NCI-H2227 treated with DMSO at 0.1 percent for 48 hours (cell line): Measurements from ENCODE around the gene KCTD5.
A peak's percentile ranks its signal among the peaks of the same experiment; 100 is the strongest.
"Not testable (repeated sequence)": the region's sequence is repeated elsewhere in the genome, so short reads cannot be mapped to it uniquely, and the experiment has no call there.

Source experiments
- DNase-seq: peaks from one replicate; lab custom pipeline; 2025; lab: John Stamatoyannopoulos, UW

The KCTD5 gene

DNA sequence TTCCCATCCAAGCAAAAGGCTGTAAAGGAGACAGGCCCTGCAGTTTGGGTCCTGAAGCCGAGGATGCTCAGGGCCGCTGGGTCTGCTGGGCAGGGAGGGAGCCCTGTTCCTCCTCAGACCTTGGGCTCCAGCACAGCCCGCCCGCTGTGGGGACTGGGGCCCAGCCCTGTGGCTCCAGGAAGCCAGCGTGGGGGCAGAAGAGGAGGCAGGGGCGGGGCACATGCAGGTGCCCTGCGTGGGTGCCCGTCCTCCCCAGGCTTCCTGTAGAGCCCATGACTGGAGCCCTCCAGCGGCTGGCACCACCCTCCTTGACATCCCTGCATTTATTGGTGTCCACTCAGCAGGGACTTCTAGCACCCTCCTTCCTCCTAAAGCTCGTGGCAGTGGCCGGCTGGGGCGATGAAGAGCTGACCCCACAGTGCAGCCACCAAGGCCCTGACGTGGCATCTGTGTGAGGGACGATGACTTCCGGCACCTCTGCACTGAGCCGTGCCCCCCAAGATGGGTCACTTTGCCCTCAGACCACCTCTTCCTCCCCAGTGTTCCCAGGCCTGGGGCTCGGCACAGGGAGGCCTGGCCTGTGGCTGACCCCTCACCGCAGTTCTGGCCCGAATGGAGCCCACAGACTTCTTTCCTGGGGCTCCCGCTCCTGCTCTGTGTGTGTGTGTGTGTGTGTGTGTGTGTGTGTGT lies 27.8 kb downstream of the KCTD5 start:
- no peak for DNase-seq

DNA sequence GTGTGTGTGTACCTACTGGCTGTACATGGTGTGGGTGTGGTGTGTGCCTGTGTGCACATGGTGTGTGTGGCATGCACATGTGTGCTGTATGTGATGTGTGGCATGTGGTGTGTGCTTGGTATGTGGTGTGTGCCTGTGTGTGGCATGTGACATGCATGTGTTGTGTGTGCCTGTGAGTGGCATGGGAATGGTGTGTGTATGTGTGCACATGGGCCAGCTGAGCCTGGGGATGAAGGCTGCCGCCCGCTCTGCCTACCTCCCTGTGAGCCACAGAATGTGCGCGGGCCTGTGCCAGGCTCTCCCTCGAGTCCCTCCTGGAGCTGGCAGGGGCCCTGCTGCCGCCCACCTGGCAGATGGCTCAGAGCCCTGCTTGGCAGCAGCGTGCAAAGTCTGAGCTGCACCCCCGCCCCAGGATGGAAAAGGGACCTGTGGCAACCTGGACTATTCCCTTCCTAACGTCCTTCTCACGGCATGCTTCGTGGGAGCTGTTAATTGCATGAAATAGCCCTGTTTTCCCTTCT lies 28.4 kb downstream of the KCTD5 start:
- no peak for DNase-seq

DNA sequence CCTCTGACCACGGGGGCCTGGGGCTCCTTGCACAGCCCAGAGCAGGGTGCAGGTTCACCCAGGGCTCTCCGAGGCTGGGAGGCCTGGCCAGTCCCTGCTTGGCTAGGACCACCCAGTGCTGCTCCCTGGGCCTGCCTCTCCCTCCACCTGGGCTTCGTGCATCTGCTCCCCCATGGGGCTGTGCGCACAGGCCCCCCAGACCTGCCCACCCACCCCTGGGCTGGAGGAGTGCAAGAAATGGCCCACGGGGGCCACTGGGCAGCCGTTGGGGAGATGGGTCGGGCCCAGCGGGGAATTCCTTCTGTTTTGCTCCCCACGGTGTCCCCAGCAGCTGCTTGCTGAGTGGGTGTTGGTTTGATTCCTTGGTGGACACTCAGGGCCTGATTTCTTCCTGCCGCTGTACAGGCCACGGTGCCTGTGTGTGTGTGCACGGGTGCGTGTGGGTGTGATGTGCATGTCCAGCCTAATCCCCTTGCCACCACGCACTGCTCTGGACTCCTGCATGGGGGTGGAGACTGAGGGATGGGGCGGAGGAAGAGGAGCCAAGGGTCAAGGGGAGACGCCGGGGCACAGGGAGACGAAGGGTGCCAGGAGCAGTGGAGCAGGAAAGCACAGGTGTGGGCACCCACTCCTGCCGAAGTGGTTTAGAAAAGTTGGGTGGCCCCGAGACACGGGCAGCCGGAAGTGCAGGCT lies 29.2 kb downstream of the KCTD5 start:
- DNase-seq: no peak

DNA sequence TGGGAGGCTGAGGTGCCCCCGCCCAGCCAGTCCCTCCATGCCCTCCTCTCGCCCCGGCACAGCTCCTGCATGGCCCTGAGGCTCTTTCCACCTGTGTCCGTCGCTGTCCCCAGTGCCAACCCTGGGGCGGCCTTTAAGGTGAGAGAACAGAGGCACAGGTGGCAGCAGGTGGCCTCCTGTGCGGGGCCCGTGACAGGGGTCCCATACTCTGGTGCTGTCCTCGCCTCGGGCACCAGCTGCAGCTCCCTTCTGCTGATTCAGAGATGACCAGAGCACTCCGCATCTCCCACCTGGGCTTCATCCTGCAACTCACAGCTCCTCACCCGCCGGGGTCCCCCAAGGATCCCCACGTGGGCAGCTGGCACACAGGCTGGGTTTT lies 29.7 kb downstream of the KCTD5 start:
- DNase-seq: no peak

DNA sequence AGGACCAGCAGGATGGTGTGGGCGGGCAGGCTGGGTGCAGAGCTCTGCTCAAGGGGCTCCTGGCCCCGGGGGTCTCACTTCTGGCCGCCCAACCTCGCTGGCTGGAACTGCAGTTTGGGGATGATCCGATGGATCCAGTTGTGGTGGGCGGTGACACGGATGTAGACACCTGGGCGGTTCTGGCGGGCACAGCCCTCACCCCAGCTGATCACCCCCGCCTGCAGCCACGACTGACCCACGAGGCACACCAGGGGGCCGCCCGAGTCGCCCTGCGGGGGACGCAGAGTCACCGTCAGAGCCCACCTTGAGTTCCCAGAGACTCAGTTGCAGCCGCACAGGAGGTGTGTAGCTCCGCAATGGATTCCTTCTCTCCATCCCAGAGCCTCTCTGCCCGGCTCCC lies 30.2 kb downstream of the KCTD5 start:
- DNase-seq: no peak

DNA sequence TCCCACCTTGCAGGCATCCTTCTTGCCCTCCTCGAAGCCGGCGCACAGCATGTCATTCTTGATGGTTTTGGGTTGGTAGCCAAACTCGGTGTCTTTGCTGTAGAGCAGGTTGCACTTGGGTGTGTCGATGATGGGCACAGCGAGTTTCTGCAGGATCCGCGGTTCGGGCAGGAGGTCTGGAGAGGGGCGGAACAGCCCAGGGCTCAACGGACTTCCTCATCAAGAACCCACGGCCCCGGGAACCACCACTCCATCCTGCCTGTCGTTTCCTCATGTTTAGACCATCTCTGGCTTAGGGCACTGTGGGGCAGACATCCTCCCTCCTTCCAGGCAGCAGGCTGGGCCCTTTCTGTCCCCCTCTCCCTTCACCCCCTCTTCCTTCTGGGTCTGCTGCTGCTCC lies 31.2 kb downstream of the KCTD5 start:
- DNase-seq: no peak

DNA sequence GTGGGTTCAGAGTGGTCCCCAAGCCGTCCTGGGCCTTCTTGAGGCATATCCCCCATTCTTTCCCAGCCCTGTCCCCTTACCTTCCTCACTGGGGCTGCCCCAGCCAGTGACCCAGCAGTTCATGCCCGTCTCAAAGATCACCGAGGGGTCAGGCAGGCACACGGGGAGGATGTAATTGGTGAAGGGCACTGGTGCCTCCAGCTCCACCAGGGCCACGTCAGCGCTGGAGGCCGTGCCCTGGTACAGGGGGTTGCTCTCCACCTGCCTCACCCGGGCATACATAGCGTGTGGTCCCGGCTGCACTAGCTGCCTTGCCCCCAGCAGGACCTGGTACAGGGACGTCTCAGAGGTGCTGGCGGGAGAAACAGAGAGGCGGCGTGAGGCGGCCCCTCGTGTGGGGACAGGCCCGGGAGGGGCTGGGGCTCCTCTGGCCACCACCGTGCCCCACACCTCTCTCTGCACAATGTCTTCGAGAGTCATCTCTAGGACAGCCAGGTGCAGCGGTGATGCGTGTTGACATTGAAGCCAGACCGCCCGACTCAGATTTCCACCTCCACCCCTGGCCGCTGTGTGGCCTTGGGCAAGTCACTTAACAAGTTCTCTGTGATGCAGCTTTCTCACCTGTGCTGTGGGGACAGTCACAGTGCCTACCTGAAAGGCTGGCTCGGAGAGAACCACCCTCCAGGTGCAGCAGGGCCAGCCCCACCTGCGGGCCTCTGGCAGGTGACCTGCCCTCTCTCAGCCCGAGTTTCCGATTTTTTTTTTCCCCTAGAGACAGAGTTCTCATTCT lies 31.9 kb downstream of the KCTD5 start:
- DNase-seq: no peak

DNA sequence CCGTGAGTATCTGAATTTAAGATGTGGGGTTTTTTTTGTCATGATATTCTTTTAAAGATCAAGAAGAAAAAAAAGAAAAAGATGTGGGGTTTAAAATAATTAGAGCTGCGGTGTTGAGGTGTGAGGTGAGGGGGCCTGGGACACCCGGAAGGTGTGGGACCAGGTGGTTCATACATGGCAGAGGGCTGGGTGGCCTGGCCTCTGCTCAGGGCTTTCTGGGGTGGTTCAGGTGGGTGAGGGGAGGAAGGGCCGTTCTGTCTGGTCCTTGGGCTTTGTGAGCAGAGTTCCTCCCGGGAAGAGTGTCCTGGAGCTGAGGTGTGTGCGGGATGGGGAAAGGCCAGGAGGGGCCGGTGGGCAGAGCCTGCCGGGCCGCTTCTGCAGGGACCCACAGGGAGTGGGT lies 32.7 kb downstream of the KCTD5 start:
- DNase-seq: no peak

DNA sequence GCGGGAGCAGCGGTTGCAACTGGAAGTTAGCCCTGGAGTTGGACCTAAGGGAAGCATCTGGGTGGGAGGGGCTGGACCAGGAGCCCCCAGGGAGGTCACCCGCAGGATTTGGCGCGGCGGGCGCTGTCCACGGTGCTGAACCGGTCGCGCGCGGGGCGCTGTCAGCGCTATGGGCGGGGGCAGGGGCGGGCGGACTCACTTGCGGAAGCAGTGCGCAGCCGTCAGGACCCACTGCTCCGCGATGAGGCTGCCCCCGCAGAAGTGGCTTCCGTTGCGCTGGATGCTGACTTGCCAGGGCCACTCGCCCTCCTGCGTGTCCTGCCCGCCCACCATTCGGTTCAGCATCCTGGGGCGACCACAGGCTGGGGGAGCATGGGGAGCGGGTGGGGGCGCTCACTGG lies 33.2 kb downstream of the KCTD5 start:
- peak; percentile 7 for DNase-seq

DNA sequence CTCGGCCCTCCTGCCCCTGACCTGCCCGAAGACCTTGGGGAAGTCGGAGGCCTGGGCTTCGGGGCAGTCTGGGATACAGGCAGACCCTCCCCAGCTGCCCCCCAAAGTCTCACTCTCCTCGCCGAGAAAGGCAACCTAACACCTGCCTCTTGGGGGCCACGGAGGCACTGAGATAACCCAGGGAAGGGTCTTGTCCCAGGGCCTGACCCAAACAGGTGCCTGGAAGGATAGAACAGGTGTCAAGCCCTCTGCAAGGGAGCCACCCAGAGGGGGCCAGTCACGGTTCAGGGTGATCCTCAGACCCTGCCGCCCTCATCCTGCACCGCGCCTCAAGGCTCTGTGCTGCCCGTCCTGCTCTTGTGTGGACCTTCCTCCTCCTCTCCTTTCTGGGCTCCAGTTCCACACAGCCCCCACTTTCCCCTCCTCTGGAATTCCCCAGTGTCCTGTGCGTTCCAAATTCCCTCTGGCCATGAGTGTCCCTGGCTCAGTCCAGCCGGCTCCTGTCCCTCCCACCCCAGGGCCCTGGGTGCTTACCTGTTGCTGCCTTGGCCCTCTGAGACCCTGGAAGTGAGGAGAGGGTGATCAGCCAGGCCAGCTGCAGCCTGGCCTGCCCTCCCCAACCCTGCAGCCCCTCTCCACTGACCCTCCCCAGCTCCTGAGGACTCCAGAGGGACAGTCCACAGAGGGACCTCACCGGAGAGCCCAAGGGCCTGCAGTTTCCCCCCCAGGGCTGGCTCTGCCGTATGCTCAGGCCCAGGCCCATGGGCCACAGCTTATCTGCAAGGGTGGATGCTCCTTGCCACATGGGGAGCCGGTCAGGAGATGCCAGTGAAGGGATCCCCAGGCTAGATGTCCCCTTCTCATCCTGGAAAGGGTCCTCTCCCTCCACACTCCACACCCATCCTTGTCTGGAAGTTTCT lies 33.9 kb downstream of the KCTD5 start:
- no peak for DNase-seq

DNA sequence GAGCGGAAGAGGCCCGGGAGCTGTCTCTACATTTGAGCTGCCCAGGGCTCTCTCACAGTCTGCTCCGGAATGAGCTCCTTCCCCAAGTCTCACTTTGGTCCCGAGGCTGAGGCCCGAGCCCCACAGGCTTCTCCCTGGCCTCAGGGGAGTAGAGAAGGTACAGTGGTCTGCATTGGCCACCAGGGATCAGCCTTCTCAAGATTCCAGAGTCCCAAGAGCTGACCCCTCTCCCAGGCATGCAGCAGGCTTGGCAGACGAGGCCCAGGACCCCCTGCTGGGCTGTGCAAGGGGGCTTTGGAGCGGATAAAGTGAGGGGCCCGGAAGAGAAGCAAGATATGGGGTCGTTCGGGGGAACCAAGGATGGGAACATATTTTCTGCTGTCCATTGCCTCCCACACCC lies 34.6 kb downstream of the KCTD5 start:
- DNase-seq: no peak

DNA sequence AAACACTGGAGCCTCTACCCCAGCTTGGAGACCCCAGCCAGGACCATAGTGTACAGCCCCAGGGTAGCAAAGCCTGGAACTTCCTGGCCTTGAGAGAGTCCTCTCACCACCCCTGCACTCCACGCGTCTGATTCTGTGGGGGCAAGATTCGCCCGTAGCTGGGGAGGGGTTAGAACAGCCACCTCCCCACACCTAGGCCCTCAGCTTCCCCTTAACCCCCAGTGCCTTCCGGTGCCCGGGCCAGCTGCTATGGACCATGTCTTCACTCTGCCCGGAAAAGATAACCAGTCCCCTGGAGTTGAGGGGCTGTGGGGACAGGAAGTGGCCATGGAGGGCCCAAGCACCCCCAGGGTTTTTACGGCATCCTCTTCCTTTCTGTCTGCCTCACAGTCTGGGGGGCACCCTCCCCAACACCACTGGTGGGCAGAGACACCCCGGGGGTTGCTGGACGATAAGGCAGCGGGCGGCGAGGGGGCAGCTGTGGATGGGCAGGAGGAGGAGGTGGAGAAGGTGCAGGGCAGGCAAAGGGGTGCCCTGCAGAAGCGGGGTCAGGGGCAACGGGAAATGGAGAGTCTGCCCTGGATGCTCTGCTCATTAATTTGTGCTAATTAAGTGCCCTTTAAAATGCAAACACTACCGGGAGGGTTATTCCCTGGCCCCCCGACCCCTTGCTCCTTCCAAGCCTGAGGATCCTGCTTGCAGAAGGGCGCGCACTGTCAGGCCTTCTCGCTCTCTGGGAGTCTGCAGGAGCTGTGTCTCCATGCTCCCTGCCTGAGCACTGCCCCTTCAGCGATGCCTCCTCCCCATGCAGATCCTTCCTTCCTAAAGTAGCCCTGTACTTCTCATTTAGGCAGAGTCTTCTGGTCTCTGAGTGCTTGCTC lies 35.3 kb downstream of the KCTD5 start:
- no peak for DNase-seq

DNA sequence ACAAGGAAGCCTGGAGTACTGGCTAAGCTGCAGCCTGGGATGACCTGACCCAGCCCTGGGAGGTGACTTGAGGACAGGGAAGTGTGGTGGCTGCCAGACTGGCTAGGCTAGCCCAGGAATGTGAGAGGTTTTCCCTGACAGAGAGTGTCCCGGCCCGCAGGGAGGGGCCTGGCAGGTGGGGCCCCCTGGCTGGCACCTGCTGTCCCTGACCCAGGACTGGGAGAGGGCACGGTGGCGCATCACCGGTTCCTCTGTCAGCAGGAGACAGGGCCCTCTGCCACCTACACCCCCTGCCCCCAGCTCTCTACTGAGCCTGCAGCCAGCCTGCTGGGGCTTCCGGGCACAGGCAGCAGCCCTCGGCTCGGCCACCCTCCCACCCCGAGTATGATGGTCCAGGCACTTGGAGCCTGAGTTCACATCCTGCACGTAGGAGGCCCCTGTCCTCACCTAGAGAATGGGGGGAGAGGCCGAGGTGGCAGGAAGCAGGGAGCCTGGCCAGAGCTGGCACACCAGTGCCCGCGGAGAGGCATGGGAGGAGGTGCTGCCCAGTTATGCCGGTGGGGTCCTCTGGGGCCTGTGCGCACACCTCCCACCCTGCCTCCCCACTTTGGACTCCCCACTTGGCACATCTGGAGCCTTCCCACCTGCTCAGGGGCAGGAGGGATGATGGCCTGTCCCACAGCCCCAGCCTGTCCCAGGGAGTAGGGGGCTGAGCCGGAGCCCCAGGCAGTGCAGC lies 37.2 kb downstream of the KCTD5 start:
- DNase-seq: no peak

DNA sequence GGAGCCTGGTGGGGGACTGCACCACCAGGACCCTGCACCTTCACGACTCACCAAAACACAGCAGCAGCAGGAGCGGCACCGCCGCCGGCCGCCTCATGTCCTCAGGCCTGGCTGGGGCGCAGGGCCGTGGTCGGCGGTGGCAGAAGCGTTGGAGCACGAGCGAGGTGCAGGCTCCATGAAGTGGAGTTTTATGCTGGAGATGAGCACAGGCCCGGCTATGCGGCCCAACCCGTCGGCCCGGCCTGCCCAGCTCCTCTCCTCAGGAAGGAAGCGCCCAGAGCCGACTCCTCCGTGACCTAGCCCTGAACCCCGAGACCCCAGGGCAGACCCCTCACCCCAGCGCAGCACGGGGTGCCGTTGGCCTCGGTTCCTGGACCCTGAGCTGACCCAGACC lies 37.7 kb downstream of the KCTD5 start, which contains the start of gene PRSS27:
Gene PRSS27, minus strand, starts transcription at position 161 of the 394 bp plus-strand sequence. Its CDS starts 64 bp downstream, at position 97.
- DNase-seq: no peak

DNA sequence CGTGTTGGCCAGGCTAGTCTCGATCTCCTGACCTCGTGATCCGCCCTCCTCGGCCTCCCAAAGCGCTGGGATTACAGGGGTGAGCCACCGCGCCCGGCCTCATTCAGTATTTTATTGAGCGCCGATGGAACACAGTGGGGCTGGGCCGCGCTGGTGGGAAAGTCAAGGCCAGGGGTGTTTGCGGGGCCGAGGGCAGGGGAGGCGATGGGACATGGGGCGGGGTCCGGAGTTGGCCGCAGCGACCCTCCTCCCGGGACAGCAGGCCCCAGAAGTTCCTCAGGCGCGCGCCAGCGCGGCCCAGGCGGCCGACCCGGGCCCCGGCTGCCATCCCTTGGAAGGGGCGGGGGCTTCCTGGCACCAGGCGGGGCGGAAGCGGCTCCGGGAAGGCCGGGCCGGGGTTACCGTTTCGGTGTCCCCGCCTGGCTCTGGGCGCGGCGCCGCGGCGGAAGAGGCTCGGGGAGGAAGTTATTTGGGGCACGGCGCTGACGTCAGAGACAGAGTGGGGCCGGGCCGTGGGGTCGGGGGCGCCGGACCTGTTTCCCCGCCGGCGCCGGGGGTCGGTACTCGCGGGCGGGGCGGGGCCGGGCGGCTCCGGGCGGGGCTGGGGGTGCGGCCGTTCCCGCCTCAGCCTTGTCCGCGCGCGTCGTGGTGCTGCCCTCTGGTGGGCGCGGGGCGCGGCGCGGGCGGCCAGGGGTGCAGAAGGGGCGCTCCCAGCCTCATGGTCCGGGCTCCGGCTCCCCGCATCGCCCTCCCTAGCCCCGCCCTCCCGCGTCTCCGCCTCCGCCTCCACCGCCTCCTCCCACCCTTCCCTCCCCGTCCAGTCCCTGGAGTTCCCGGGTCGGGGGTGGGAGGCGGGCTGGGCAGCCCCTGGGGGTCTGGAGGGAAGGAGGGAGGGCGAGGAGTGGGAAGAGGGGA lies 38.7 kb downstream of the KCTD5 start:
- DNase-seq: peak; percentile 82

DNA sequence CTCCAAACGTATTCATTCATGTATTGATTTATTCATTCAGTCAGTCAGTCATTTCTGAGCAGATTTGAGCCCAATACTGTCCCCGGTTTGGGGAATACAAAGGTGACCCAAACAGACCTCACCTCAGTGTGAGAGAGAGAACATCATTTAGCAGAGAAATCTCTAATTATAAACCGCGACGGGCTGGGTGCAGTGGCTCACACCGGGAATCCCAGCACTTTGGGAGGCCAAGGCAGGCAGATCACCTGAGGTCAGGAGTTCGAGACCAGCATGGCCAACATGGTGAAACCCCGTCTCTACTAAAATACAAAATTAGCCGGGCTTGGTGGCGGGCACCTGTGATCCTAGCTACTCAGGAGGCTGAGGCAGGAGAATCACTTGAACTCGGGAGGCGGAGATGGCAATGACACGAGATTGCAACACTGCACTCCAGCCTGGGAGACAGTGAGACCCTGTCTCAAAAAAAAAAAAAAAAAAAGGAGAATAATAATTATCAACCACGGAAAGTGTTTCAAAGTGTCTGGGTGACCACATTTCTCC lies 39.4 kb downstream of the KCTD5 start:
- not testable (repeated sequence) for DNase-seq

DNA sequence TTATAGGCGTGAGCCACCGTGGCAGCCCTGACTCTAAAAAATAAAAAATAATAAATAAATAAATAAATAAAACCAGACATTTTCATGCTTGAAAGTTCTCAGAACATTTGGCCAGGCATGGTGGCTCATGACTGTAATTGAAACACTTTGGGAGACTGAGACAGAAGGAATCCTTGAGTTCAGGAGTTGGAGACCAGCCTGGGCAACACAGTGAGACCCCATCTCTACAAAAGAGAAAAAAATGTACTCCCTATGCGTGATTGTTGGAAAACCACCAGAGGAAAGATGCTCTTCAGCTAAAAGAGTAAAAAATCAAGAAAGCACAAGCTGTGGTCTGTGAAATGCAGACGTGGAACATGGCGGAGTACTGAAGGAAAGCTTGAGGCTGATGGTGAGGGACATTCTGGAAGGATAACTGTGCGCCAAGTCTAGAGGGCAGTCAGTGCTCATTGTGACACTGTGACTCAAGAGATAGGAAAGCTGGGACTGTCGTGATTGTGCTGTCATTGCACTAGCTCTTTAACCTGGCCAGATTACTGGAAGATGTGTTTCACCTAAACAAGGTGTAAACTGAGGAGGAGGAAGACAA lies 41.9 kb downstream of the KCTD5 start:
- no peak for DNase-seq

DNA sequence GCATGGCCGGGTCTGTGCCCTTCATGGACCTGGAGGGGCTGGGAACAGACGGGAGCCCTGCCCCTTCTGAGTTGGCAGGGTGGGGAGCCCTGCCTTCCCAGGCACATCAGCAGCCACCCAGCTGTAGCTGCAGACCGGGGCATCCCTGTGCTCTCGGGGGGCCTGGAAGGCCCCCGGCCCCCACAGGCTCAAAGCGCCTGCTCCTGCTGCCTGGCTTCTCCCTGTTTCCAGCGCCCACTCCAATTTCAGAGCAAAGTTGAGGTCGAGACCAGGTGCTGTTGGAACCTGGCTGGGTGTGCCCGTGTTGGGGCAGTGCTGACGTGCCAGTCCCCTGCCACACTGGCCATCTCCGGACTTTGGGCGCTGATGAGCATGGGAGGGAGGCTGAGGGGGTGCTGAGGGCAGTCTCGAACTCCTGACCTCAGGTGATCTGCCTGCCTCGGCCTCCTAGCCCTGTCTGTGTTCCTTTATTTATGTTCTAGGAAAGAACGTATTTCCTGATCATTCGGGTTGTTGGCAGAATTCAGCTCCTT lies 42.6 kb downstream of the KCTD5 start:
- no peak for DNase-seq
